Endodermal cell (in vitro differentiated cells): ENCODE data around the gene PGBD5. TPM values are rescaled to one million over a fixed set of nuclear protein-coding genes. Genes with fewer than 3 reads are reported as not detected.
A peak's percentile ranks its signal among the peaks of the same experiment; 100 is the strongest.

Experiments
- DNase-seq: peaks from one replicate; pipeline ENCODE4 v3.0.0-alpha.2; 2017
- H3K27ac ChIP-seq: 2 replicates; pipeline ENCODE4 v1.5.1; 2013; ENCODE audit warnings: mild to moderate bottlenecking, low read depth, low read length, moderate library complexity
- H3K27me3 ChIP-seq: 2 replicates; pipeline ENCODE4 v1.6.1; 2013; ENCODE audit warnings: mild to moderate bottlenecking, low read length, moderate library complexity; ENCODE audit not compliant: insufficient read depth, control insufficient read depth, poor library complexity, severe bottlenecking
- H3K36me3 ChIP-seq: 2 replicates; pipeline ENCODE4 v1.7.0; 2013; ENCODE audit warnings: mild to moderate bottlenecking, low read length, moderate library complexity; ENCODE audit not compliant: control insufficient read depth, insufficient read depth
- H3K4me1 ChIP-seq: one replicate; pipeline ENCODE4 v1.7.0; 2013; ENCODE audit warnings: low read length; ENCODE audit not compliant: control insufficient read depth, insufficient read depth
- H3K4me3 ChIP-seq: 2 replicates; pipeline ENCODE4 v1.5.1; 2013; ENCODE audit warnings: mild to moderate bottlenecking, low read length, moderate library complexity
- H3K9ac ChIP-seq: 2 replicates; pipeline ENCODE4 v1.6.1; 2013; ENCODE audit warnings: mild to moderate bottlenecking, low read length, moderate library complexity; ENCODE audit not compliant: poor library complexity, severe bottlenecking; ENCODE audit errors: extremely low read depth
- H3K9me3 ChIP-seq: 2 replicates; pipeline ENCODE4 v1.6.1; 2013; ENCODE audit warnings: mild to moderate bottlenecking, low read length, moderate library complexity; ENCODE audit not compliant: control insufficient read depth
- H3K27ac Mint-ChIP-seq: 2 replicates; pipeline ENCODE4 v1.8.0; 2020; ENCODE audit warnings: mixed read lengths
- H3K27me3 Mint-ChIP-seq: 2 replicates; pipeline ENCODE4 v1.8.0; 2021; ENCODE audit warnings: mild to moderate bottlenecking, mixed read lengths; ENCODE audit not compliant: insufficient read depth
- H3K36me3 Mint-ChIP-seq: 2 replicates; pipeline ENCODE4 v1.8.0; 2020; ENCODE audit warnings: low read depth, mixed read lengths
- H3K4me1 Mint-ChIP-seq: 2 replicates; pipeline ENCODE4 v1.8.0; 2020; ENCODE audit warnings: mixed read lengths
- H3K4me3 Mint-ChIP-seq: 2 replicates; pipeline ENCODE4 v1.8.0; 2020; ENCODE audit warnings: mild to moderate bottlenecking, moderate library complexity, mixed read lengths
- H3K9me3 Mint-ChIP-seq: 2 replicates; pipeline ENCODE4 v1.8.0; 2020; ENCODE audit warnings: mild to moderate bottlenecking, mixed read lengths
- WGBS, 2 experiments: methylation state at CpG; one replicate each; pipeline versions ENCODE4 v1.1.5 to v1.1.7; 2013; ENCODE audit warnings: missing lambda C conversion rate in 2 of 2, mixed read lengths in 1 of 2; ENCODE audit not compliant: insufficient coverage in 1 of 2, insufficient read length in 1 of 2; 5-methylcytosine and 5-hydroxymethylcytosine counted together
- total RNA-seq, 2 donors: library from RNA; stranded (reverse); fragmentation: NEBNext Ultra II Directional in 1 of 2; extraction: Animal tissue kit (Norgen Biotek cat#: 25700) in 1 of 2; gene quantifications; 2 replicates in 1 of 2; 3 replicates in 1 of 2; pipeline ENCODE4 v1.2.1, GENCODE V29; 2021
- TF ChIP-seq, protein P1 (sequence below): fragments of 200-600 bp; sonication (generic); conservative IDR thresholded peaks from 2 replicates; pipeline ENCODE4 v1.5.0; 2021; ENCODE audit warnings: antibody characterized with exemption, mild to moderate bottlenecking

Gene PGBD5
- total RNA-seq, 2 donors from 2014 or later = 1.3 to 4.6 TPM

DNA sequence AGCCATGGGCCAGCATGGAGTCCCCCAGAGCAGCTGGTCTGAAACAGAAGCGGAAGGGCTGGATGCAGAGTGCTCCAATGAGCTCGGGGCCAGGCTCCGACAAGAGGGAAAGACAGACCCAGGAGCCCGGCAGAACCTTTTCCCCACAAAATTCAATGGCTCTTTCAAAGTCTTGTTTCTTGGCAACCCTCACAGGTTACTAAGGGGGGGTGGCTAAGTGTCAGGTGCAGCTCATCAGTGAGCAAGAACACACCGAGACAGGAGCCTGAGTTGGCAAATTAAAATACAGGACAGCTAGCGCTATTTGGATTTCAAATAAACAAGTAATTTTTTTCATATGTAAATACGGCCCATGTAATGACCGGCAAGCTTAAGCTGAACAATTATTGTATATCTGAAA is 27.3 kb downstream of the PGBD5 start:
- DNase-seq = no peak

GRCh38 chr1:230396966-230397365 is 29.2 kb downstream of the PGBD5 start:
- no peak overlapping the region for H3K27ac Mint-ChIP-seq
- no peak overlapping the region for H3K4me3 Mint-ChIP-seq
- no peaks in the 10 kb centered on the region for H3K27me3 ChIP-seq
- H3K27ac ChIP-seq = no peak overlapping the region
- H3K27me3 Mint-ChIP-seq = no peaks in the 10 kb centered on the region
- peak; percentile 24 for DNase-seq
- TF ChIP-seq, protein P1, sequence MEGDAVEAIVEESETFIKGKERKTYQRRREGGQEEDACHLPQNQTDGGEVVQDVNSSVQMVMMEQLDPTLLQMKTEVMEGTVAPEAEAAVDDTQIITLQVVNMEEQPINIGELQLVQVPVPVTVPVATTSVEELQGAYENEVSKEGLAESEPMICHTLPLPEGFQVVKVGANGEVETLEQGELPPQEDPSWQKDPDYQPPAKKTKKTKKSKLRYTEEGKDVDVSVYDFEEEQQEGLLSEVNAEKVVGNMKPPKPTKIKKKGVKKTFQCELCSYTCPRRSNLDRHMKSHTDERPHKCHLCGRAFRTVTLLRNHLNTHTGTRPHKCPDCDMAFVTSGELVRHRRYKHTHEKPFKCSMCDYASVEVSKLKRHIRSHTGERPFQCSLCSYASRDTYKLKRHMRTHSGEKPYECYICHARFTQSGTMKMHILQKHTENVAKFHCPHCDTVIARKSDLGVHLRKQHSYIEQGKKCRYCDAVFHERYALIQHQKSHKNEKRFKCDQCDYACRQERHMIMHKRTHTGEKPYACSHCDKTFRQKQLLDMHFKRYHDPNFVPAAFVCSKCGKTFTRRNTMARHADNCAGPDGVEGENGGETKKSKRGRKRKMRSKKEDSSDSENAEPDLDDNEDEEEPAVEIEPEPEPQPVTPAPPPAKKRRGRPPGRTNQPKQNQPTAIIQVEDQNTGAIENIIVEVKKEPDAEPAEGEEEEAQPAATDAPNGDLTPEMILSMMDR = no peak
- no peaks in the 10 kb centered on the region for H3K36me3 Mint-ChIP-seq
- 83 to 95% methylated on average over 3 to 10 of the region's 10 CpGs for WGBS, 2 experiments
- H3K4me1 Mint-ChIP-seq = peaks cover 14% of the 10 kb centered on the region
- no peak overlapping the region for H3K9ac ChIP-seq
- no peaks in the 10 kb centered on the region for H3K4me1 ChIP-seq
- H3K9me3 Mint-ChIP-seq = no peaks in the 10 kb centered on the region
- H3K4me3 ChIP-seq = no peak overlapping the region
- no peaks in the 10 kb centered on the region for H3K36me3 ChIP-seq
- H3K9me3 ChIP-seq = no peaks in the 10 kb centered on the region

More for the DNA sequence above, 27.3 kb downstream of the PGBD5 start:
- no peaks in the 10 kb centered on the region for H3K27me3 Mint-ChIP-seq
- WGBS, 2 experiments = 81 to 93% methylated on average over 3 to 8 of the region's 8 CpGs
- Histone ChIP-seq H3K9me3 (no peaks in the 10 kb centered on the region), H3K4me1 (no peaks in the 10 kb centered on the region), H3K27ac (no peak overlapping the region), H3K36me3 (no peaks in the 10 kb centered on the region), H3K27me3 (no peaks in the 10 kb centered on the region), H3K9ac (no peak overlapping the region), H3K4me3 (no peak overlapping the region)
- H3K4me3 Mint-ChIP-seq = no peak overlapping the region
- H3K9me3 Mint-ChIP-seq = no peaks in the 10 kb centered on the region
- H3K27ac Mint-ChIP-seq = no peak overlapping the region
- H3K36me3 Mint-ChIP-seq = no peaks in the 10 kb centered on the region
- TF ChIP-seq, protein P1 = no peak
- peaks cover 6% of the 10 kb centered on the region for H3K4me1 Mint-ChIP-seq

DNA sequence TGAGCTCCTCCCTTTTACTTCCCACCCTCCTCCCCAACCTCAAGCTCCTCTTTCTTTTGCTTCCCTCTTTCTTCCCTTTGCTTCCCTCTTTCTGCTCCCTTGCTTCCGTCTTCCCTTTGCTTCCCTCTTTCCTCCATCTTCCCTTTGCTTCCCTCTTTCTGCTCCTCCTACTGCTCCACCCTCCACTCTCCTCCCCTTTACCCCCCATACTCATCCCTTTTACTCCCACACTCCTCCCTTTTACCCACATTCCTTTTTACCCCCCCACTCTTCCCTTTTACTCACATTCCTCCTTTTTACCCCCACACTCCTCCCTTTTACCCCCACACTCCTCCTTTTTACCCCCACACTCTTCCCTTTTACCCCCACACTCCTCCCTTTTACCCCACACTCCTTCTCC is 30.2 kb downstream of the PGBD5 start:
- 83 to 91% methylated on average over 1 of the region's 1 CpG for WGBS, 2 experiments
- peaks cover 21% of the 10 kb centered on the region for H3K4me1 Mint-ChIP-seq
- no peak overlapping the region for H3K27ac Mint-ChIP-seq

More for the DNA sequence above, 30.2 kb downstream of the PGBD5 start:
- Mint-ChIP-seq H3K36me3 (no peaks in the 10 kb centered on the region), H3K9me3 (no peaks in the 10 kb centered on the region), H3K4me3 (no peak overlapping the region), H3K27me3 (no peaks in the 10 kb centered on the region)
- H3K4me1 ChIP-seq = no peaks in the 10 kb centered on the region
- no peak overlapping the region for H3K4me3 ChIP-seq
- no peaks in the 10 kb centered on the region for H3K27me3 ChIP-seq
- no peak for DNase-seq
- H3K9me3 ChIP-seq = no peaks in the 10 kb centered on the region
- no peak overlapping the region for H3K27ac ChIP-seq
- TF ChIP-seq, protein P1 = no peak
- no peaks in the 10 kb centered on the region for H3K36me3 ChIP-seq
- no peak overlapping the region for H3K9ac ChIP-seq
